ENCODE data around the gene RTCA. TPM values are rescaled to one million over a fixed set of nuclear protein-coding genes. Genes with fewer than 3 reads are reported as not detected.

Gene RTCA
- total and polyA plus RNA-seq, 5 donors, result 27.8 to 39.8 (median 32.0) TPM

Small RNA genes lying within 50 kb of the gene (microRNA-seq; reads per million reads assigned to microRNA genes)
- gene MIR553, result 0 reads per million in 2 donors

Other genes starting within 250 kb of the RTCA start
- 1 to 10 TPM; 1.6 to 2.4 (median 2.3) TPM for gene SASS6, start 133.3 kb upstream of the RTCA start, total RNA-seq
- 1.4 TPM for gene SASS6, start 133.3 kb upstream of the RTCA start, polyA plus RNA-seq
- 1 to 10 TPM; 5.7 to 8.4 (median 7.5) TPM for gene TRMT13, start 133.1 kb upstream of the RTCA start, total RNA-seq
- 4.8 TPM for gene TRMT13, start 133.1 kb upstream of the RTCA start, polyA plus RNA-seq
- 100 to 1,000 TPM in 2 of 4 donors, 10 to 100 TPM in 2; 54.6 to 155 (median 106) TPM for gene LRRC39, start 88.0 kb upstream of the RTCA start, total RNA-seq
- gene LRRC39, start 88.0 kb upstream of the RTCA start, polyA plus RNA-seq, result 142 TPM
- 10 to 100 TPM; 17.0 to 28.4 (median 21.6) TPM for gene DBT, start 16.4 kb upstream of the RTCA start, total RNA-seq
- 6.3 TPM for gene DBT, start 16.4 kb upstream of the RTCA start, polyA plus RNA-seq
- 1 to 10 TPM; 3.6 to 5.2 (median 4.8) TPM for gene CDC14A, start 86.3 kb downstream of the RTCA start, total RNA-seq
- 1.9 TPM for gene CDC14A, start 86.3 kb downstream of the RTCA start, polyA plus RNA-seq